ENCODE data around the gene NOS1AP.

NOS1AP gene

GRCh38 chr1:162372159-162373071 is 302.9 kb downstream of the NOS1AP start:
- no peak for DNase-seq

- no peak for DNase-seq
Observed at GRCh38 chr1:162373072-162373427, 303.6 kb downstream of the NOS1AP start.

- no peak for DNase-seq
Observed at GRCh38 chr1:162373541-162374260, 304.2 kb downstream of the NOS1AP start.

GRCh38 chr1:162374406-162374805 is 304.9 kb downstream of the NOS1AP start:
- no peak for DNase-seq

GRCh38 chr1:162375463-162375862 is 306.0 kb downstream of the NOS1AP start:
- DNase-seq = no peak

GRCh38 chr1:162376691-162377090 is 307.2 kb downstream of the NOS1AP start, which contains the start of gene SPATA46:
SPATA46 (minus strand) TSS chr1:162376854; CDS start chr1:162376790, 64 bp downstream.
- no peak for DNase-seq

- DNase-seq = no peak
Observed at GRCh38 chr1:162380061-162380846, 310.8 kb downstream of the NOS1AP start.

- no peak for DNase-seq
Observed at GRCh38 chr1:162381383-162381782, 311.9 kb downstream of the NOS1AP start, which contains the start of gene C1orf226. C1orf226 (plus strand) TSS chr1:162381728; CDS start chr1:162381902, 174 bp downstream.

- no peak for DNase-seq
Observed at GRCh38 chr1:162381941-162382750, 312.7 kb downstream of the NOS1AP start.

- DNase-seq = no peak
Observed at GRCh38 chr1:162383091-162383490, 313.6 kb downstream of the NOS1AP start.

GRCh38 chr1:162383516-162383915 is 314.0 kb downstream of the NOS1AP start:
- no peak for DNase-seq

- DNase-seq = no peak
Observed at GRCh38 chr1:162384116-162384515, 314.6 kb downstream of the NOS1AP start.

GRCh38 chr1:162384601-162385279 is 315.2 kb downstream of the NOS1AP start:
- no peak for DNase-seq

GRCh38 chr1:162385280-162385623 is 315.8 kb downstream of the NOS1AP start:
- DNase-seq = no peak

- no peak for DNase-seq
Observed at GRCh38 chr1:162385702-162386101, 316.2 kb downstream of the NOS1AP start.

- DNase-seq = no peak
Observed at GRCh38 chr1:162386292-162387225, 317.1 kb downstream of the NOS1AP start.

GRCh38 chr1:162387226-162388082 is 318.0 kb downstream of the NOS1AP start:
- no peak for DNase-seq

GRCh38 chr1:162388083-162388594 is 318.6 kb downstream of the NOS1AP start:
- DNase-seq = no peak

GRCh38 chr1:162388615-162389014 is 319.1 kb downstream of the NOS1AP start:
- DNase-seq = no peak
